Gastrocnemius medialis (tissue), 4 donors: ENCODE measurements around the gene OR2T27.
"Not testable (repeated sequence)": the region's sequence is repeated elsewhere in the genome, so short reads cannot be mapped to it uniquely, and the experiment has no call there.

ENCODE experiments used
- CTCF ChIP-seq, 5 experiments: fragments of 450-650 bp in 3 of 5; fragments of 200-600 bp in 2 of 5; sonication (generic) in 2 of 5; IDR thresholded peaks in 4 of 5; conservative IDR thresholded peaks in 1 of 5; 1 replicate in 4 of 5; 2 replicates in 1 of 5; pipeline ENCODE4 v1.5.1; 2016 to 2019; ENCODE audit warnings: antibody characterized with exemption in 5 of 5, mild to moderate bottlenecking in 3 of 5, moderate library complexity in 3 of 5
- POLR2A ChIP-seq, 2 donors: fragments of 450-650 bp; IDR thresholded peaks; one replicate each; pipeline ENCODE4 v1.6.1; 2017; ENCODE audit warnings: antibody characterized with exemption in 2 of 2, mild to moderate bottlenecking in 2 of 2, moderate library complexity in 2 of 2

- not testable (repeated sequence) for TF ChIP-seq CTCF (IDR thresholded peaks at IDR 0.05 in 4 of 5, conservative IDR thresholded peaks at IDR 0.05 in 1 of 5); POLR2A (IDR thresholded peaks at IDR 0.05)
These were observed 6.4 kb downstream of the OR2T27 start for GRCh38 chr1:248648770-248649536.
